HG02678 (cell line): ENCODE results near the gene ANKRD52.

Experiments
- ATAC-seq: cut with Tn5 transposase; IDR thresholded peaks from one replicate; pipeline ENCODE4 v1.9.1; 2021; ENCODE audit warnings: mild to moderate bottlenecking, moderate library complexity; ENCODE audit not compliant: unreplicated experiment

The ANKRD52 gene

DNA sequence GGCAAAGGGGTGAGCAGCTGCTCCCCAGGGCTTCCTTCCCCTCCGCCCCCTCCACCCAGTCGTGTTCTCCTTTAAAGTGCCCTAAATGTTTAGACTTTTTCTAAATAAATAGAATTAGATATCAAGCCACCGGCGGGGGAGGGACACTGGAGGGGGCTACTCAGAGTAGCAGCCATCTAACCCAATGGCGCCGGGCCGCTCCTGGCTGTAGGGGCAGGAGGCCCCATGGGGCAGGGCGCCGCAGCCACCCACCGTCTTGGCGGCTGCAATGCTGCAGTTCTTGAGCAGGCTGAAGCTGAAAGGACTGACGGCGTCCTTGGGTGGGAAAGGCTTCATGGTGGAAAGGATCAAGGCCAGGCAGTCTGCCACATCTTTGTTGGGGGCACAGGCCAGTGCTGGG, 15.2 kb downstream of the ANKRD52 start:
- ATAC-seq = no peak

GRCh38 chr12:56241424-56242303, 16.5 kb downstream of the ANKRD52 start:
- no peak for ATAC-seq

DNA sequence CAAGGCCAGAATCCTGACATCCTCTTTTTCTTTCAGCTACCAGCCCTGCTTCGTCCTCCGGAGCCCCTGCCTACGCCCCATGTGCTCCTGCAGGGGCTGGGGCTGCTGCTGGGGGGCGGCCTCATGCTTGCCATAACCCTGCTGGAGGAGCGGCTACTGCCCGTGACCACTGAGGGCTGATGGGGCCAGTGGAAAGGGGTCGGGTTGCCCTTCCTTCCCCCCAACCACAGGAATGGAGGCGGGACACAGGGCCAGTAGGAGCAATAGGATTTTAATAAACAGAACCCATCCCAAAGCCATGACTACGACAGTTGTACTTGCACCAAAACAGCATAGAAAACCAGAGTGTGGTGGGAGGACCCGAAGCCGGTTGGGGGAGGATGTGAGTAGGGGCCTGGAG, 20.6 kb downstream of the ANKRD52 start:
- ATAC-seq = no peak

DNA sequence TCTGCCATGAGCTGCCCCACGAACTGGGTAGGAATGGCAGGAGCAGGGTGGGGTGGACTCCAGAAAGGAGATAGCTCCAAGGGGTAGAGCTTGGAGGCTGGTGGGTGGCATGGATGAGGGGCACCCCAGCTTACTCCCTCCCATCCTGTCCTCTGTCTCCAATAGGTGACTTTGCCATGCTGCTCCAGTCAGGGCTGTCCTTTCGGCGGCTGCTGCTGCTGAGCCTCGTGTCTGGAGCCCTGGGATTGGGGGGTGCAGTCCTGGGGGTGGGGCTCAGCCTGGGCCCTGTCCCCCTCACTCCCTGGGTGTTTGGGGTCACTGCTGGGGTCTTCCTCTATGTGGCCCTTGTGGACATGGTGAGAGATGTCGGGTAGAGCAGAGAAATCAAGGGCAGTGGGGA, 21.2 kb downstream of the ANKRD52 start:
- ATAC-seq = no peak

GRCh38 chr12:56236091-56236490, 22.1 kb downstream of the ANKRD52 start:
- ATAC-seq = no peak

DNA sequence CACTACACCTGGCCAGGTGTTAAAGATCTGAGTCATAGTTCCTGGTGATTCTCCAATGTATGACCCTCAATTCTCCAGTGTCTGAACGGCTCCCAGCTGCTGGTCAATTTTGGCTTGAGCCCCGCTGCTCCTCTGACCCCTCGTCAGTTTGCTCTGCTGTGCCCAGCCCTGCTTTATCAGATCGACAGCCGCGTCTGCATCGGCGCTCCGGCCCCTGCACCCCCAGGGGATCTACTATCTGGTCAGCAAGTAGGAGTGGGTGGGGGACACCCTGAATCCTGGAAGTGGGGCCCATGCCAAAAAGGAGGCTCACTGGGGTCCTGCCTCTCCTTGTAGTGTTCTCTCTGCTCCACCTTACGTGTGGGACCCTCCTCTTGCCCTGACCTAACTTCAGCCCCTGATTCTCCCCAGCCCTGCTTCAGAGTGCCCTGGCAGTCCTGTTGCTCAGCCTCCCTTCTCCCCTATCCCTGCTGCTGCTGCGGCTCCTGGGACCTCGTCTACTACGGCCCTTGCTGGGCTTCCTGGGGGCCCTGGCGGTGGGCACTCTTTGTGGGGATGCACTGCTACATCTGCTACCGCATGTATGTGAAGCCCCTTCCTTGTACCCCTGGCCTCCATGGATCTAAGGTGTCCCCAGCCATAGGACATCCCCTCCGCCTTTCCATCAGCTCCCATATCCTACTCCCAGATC, 23.3 kb downstream of the ANKRD52 start:
- ATAC-seq = no peak

- no peak for ATAC-seq
These were observed 27.0 kb downstream of the ANKRD52 start for GRCh38 chr12:56231184-56231582.

GRCh38 chr12:56230432-56231183, 27.6 kb downstream of the ANKRD52 start:
- no peak for ATAC-seq

DNA sequence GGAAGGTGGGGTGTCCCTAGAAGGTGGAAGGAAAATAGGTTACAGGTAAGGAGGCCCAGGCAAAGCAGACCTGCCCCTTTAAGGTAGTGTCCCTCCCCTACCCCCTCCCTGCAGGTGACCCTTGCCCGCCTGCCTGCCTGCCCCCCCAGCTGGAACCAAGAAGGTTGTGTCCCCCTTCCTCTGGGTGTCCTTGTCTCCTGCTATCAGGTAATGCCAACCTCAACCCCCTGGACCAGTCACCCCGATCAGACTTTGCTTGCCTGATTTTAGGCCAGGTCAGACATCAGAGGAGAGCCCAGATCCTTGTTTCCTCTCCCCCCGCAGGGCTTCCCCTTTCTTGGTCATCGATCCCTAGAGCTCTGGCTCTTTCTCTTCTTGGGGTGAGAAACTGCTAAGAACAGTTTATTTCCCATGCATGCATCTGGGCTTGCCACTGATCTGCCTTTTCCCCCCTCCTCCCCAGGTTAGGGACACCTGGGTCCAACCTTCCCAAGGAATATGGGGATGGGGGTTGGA, 28.2 kb downstream of the ANKRD52 start, which contains the start of gene SLC39A5:
TSS of gene SLC39A5 (plus strand) at position 136 of the 516 bp plus-strand sequence. CDS start 1,224 bp downstream, outside the sequence.
- no peak for ATAC-seq

DNA sequence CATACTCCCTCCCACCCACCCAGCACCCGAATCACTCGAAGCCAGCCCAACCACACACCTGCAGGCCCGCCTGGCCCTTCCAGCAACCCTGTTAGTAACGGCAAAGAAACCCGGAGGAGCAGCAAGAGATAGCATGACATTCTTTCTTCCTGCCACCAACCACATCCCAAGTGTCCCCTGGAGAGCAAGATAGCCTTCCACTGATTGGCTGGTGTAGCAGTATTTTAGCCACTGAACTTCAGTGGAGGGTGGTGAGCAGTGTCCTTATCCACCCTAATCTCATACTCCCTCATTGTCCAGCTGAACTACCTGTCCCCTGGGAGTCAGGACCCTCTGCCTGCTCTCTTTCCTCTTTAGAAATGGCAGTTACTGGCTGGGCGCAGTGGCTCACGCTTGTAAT, 29.1 kb downstream of the ANKRD52 start:
- ATAC-seq = no peak

GRCh38 chr12:56224954-56225353, 33.2 kb downstream of the ANKRD52 start:
- no peak for ATAC-seq

DNA sequence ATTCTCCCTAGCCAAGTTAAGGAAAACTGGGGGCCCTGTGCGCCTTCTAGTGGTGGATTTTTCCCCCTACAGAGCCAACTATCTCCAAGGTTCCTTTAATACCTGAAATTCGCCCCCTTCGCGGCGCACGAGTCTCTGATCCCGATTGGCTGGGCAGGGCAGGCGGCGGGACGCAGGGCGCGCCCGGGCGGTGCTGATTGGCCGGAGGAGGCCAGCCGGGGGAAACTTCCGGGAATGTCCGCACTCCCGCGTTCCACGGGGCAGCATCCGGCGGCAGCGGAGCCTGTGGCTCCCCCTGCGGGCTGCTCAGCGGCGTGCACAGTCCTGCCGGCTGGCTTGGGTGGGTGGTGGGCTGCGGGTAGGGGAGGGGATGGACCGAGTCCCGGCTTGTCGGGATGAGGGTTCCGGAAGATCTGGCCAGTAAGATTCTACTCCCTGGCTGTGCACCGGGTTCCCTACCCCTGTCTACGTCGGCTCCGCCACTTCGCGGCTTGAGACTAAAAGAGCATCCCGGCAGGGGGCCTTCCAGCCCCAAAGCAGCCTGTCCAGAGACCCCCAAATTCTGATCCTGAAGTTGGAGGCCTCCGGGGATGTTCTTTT, 34.0 kb downstream of the ANKRD52 start, which contains the start of gene NABP2:
TSS of gene NABP2 (plus strand) at position 241 of the 600 bp plus-strand sequence. CDS start 515 bp downstream, outside the sequence.
- ATAC-seq = peak; percentile 83

DNA sequence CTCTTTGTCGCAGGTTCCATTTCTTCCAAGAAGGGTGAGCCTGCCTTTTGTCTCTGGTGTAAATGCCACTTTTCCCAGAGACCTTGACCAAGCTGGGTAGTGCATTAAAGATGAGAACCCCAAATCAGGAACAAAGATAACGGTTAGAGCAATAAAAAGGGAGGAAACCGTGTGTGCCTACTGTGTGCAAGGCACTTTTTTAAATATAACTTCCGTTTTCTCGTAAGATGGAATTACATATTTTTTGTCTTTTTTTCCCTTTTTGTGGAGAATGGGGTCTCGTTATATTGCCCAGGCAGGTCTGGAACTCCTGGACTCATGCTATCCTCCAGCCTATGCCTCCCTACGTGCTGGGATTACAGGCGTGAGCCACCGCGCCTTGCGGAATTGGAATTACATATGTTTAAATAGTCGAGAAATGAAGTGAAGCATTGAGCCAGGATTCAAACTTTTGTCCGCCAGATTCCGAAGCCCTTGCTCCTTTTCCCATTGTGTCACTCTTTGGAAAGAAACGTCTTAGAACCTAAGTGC, 34.5 kb downstream of the ANKRD52 start:
- no peak for ATAC-seq

DNA sequence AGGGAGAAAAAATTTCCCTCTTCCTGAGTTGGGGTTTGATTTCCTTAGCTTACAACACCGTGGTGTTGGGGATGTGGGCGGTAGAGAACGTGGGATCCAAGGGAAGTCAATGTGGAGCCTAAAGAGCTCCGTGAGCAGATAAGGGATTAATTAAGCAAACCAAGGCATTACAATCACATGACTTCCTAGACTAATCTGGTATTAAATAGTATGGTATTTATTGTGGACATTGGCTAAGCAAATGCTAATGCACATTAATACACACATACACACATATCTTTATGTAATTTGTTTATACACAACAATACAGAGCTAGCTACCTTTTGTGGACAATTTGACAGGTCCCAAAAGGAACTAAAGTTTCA, 35.7 kb downstream of the ANKRD52 start:
- ATAC-seq = no peak

DNA sequence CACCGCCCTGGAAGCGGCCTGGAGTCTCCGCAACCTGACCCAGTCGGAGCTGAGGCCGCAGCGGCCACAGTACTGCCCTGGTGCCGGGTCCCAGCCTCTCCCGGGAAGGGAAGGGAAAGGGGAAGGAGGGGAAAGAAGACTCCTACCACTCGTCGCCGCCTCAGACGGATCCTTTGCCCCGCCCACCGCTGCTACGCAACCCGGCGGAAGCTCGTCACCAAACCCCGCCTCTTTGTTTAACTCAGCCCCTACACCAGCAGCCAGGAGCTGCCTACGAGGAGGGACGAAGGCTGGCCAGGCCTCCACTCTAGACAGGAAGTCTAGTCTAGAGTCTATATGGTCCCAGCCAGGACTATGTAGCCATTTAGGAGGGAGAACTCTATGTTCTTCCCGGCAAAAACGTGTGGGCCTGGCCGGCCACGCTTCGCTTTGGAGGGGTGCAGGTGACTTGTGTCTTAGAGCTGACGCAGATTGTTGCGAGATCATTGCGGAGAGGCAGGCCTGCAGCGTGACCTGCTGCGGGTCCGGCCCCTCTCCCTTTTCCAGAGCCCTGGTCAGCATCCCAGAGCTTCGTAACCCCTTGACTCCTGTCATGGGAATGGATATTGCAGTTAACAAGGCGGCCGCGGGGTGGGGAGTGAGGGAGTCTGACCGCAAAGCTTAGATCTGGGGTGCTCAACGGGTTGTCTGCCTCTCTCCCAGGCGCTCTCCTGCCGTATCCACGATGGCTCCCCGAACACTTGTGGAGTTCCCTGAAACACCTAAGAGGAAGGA, 36.2 kb downstream of the ANKRD52 start, which contains the start of gene RNF41:
TSS of gene RNF41 (minus strand) at position 166 of the 774 bp plus-strand sequence. CDS start 7,875 bp downstream, outside the sequence.
- peak; percentile 77 for ATAC-seq

- ATAC-seq = peak; percentile 17
These were observed 36.9 kb downstream of the ANKRD52 start for GRCh38 chr12:56221232-56221756.

DNA sequence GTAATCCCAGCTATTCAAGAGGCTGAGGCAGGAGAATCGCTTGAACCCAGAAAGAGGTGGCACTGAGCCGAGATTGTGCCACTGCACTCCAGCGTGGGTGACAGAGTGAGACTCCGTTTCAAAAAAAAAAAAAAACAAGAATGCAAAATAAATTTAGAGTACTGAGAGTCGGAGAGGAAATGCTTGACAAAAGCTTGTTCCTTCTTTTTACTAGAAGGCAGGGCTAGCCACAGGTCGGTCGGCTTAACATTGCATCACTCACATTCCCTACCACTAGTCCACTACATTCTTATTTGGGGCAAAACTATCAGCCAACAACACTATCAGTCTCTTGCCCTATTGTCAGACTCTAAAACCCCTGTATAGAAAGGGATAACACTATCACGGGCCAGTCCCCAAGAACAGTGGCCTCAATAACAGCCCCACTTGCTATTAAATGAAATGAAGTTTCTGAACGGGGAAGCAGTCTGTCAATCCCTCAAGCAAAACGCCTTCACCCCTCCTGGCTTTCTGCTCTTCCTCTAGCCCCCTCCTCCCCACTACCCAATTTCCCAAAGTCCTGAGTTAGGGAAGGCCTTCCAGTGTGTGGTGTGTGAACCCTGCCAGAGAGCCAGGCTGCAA, 37.5 kb downstream of the ANKRD52 start:
- no peak for ATAC-seq

GRCh38 chr12:56219840-56220239, 38.3 kb downstream of the ANKRD52 start:
- no peak for ATAC-seq

DNA sequence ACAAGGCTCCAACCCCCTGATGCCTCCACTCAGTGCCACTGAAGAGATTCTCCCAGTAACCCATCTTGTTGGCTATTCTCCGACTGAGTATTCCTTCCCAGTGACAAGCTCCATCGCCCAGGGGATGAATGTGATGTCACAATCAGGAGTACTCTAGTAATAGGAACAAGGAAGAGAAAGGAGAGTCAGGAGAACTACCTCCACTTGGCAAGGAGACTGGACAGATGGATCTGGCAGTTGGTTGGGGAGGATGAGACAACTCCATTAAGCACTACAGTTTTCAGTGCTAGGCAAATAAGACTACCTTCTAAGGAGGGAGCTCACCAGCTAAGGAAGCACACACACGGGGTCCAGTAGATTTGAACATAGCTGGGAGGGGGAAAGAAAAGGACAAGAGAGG, 41.7 kb downstream of the ANKRD52 start:
- ATAC-seq = no peak
